Activated CD8-positive, alpha-beta memory T cell treated with anti-CD3 and anti-CD28 coated beads, Interleukin-2, amount 50 U/mL, for 24 hours (primary cell): Measurements from ENCODE around the gene MAN1B1.
"Not testable (repeated sequence)": the region's sequence is repeated elsewhere in the genome, so short reads cannot be mapped to it uniquely, and the experiment has no call there.

Experiments
- DNase-seq: peaks from one replicate; pipeline ENCODE4 v3.0.0-alpha.2; 2020; ENCODE audit errors: extremely low read depth

The MAN1B1 gene

GRCh38 chr9:137110147-137110910 lies 23.5 kb downstream of the MAN1B1 start:
- DNase-seq, result no peak

DNA sequence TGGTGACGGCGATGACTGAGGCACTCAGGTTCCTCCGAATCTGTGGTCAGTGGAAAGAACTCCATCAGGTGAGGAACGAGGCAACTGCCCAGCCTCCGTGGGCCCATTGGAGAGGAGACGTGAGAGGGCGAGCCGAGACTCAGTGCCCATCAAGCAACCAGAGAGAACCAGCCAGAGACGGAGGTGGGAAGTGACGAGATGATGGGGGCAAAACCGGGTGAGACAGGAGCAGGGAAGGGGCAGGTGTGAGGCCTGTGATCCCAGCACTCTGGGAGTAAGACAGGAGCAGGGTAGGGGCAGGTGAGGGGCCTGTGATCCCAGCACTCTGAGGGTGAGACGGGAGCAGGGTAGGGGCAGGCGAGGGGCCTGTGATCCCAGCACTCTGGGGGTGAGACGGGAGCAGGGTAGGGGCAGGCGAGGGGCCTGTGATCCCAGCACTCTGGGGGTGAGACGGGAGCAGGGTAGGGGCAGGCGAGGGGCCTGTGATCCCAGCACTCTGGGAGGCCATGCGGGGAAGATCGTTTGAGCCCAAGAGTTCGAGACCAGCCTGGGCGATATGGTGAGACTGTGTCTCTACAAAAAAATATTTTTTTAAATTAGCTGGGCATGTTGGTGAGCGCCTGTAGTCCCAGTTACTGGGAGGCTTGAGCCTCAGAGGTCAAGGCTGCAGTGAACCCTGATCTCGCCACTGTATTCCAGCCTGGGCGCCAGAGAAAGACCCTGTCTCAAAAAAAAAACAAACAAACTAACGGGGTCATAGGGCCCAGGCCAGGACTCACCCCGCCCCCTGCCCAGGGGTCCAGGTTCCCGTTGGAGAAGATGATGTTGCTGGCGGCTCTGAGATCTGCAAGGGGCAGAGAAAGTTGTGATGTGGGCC lies 24.4 kb downstream of the MAN1B1 start:
- DNase-seq, result no peak

GRCh38 chr9:137111788-137112563 lies 25.2 kb downstream of the MAN1B1 start:
- no peak for DNase-seq

- DNase-seq, result no peak
These were observed 26.0 kb downstream of the MAN1B1 start for GRCh38 chr9:137112564-137113384.

GRCh38 chr9:137113385-137114159 lies 26.8 kb downstream of the MAN1B1 start:
- no peak for DNase-seq

- no peak for DNase-seq
These were observed 27.4 kb downstream of the MAN1B1 start for GRCh38 chr9:137114220-137114612.

DNA sequence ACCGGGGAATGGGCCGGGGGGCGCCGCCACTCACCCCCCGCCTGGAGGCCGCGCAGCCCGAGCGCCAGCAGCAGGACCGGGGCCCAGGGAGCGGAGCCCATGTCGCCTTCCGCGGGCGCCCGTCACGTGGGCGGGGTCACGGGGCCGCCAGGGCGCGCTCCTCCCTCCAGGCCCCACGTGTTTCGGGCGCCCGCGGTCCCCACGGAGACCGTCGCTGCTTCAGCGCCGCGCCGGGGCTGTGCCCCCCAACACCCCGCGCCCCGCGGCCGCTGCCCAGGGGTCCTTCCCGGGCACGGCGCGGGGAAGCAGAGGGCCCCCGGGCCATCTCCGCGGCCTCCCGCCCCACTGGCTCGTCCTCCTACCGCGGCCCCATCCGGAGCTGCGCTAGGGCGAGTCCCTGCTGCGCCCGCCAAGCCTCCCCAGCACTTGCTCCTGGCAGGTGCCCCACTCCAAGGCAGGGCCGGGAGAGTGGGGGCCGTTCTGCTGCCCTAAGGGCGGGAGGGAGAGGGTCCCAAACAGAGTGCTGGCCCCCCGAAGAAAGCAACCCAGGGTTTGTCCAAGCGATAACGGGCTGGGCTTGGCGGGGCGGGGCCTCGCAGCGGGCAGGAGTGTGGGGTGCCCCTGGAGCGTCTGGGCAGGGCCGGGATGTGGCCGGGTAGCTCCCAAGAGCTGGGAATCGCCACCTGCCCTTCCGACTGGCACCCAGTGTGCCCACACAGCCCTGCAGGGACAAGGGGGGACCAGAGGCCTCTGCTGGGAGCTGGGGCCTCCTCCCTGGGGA lies 28.0 kb downstream of the MAN1B1 start, which contains the start of gene DPP7:
DPP7 (minus strand) TSS at position 121 of the 781 bp plus-strand sequence; CDS start at position 101, 20 bp downstream.
- DNase-seq, result peak; percentile 34

DNA sequence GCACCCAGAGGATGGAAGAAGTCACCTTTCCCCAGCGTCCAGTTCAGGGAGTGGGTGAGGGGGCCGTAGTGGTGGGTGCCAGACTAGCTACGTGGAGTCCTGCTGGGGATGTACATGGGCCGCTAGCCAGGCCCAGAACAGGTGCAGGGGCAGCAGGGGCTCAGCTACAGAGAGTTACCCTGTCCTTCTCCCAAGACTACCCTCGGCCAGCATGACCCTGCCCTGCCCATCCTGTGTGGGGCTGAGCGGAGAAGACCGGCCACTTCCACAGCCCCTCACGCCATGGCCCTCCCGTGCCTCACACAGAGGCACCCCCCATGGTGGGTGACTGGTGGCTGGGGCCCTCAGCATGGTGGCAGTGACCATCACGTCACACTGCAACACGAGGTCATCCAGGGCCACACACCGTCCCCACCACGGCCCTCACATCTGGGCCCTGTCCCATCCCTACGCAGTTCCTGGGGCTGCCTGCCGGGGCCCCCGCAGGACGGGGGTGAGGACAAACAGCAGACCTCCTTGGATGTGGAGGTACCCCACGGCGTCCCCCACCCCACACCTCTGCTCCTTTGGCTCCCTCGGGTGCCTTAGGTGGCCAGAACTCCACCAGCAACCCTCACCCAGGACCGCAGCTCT lies 28.7 kb downstream of the MAN1B1 start:
- DNase-seq, result no peak

DNA sequence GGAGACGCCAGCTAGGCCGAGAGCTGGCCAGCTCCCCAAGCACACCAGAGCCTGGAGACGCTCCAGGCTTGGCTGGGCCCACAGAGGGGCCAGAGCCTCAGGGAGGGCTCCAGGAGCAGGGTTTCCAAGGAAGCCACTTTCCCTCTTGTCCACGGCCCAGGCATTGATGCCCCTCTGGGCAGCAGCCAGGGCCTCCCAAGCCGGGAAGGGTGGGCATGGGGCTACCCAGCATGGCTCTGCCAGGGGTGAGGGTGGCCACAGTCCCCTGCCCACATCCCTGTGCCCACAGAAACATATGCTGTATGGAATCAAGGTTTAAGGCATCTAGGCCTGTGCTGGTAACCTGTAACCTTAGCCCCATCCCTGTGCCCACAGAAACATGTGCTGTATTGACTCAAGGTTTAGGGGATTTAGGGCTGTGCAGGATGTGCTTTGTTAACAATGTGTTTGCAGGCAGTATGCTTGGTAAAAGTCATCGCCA lies 29.3 kb downstream of the MAN1B1 start:
- no peak for DNase-seq

DNA sequence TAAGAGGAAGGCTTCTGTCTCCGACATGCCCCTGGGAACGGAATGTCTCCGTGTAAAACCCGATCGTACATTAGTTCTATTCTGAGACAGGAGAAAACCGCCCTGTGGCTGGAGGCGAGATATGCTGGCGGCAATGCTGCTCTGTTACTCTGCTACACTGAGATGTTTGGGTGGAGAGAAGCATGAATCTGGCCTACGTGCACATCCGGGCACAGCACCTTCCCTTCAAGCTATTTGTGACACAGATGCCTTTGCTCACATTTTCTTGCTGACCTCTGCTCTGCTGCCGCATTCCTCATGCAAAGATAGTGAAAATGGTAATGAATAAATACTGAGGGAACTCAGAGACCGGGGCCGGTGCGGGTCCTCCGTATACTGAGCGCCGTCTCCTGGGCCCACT lies 29.9 kb downstream of the MAN1B1 start:
- DNase-seq, result no peak

DNA sequence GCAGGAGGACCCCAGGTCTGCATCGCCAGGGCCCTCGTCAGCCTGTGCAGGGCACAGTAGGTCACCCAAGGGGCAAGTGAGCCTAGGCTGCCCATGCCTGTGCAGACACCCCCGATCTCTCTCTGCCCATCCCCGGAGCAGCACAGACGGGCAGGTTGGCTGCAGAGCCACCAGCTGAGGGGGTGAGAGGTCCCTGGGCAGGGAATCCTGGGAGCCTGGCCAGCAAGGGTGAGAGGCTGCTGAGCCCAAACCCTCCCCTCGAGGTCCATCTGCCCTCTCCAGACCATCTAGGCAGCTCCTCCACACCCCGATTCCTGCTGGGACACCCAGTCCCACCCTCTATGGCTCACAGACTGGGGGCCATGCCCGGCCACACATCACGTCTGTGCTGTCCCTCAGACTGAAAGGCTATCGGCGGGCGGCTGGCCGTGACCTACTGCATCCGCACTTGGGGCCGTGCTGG lies 30.5 kb downstream of the MAN1B1 start:
- no peak for DNase-seq

- DNase-seq, result not testable (repeated sequence)
These were observed 31.4 kb downstream of the MAN1B1 start for GRCh38 chr9:137118092-137118603.

- not testable (repeated sequence) for DNase-seq
These were observed 35.4 kb downstream of the MAN1B1 start for GRCh38 chr9:137121927-137122795.

- not testable (repeated sequence) for DNase-seq
These were observed 36.1 kb downstream of the MAN1B1 start for GRCh38 chr9:137122796-137123467.

- no peak for DNase-seq
These were observed 36.7 kb downstream of the MAN1B1 start for GRCh38 chr9:137123468-137123837.

DNA sequence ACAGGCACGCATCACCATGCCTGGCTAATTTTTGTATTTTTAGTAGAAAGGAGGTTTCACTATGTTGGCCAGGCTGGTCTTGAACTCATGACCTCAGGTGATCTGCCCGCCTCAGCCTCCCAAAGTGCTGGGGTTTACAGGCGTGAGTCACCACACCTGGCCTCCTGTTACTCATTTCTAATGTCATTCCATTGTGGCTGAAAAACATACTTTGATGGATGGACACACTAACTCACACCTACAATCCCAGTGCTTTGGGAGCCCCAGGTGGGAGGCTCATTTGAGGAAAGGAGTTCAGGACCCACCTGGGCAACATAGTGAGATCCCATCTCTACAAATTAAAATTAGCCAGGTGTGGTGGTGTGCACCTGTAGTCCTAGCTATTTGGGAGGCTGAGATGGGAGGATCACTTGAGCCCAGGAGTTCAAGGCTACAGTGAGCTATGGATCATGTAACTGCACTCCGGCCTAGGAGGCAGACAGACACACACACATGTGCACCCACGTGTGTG lies 37.2 kb downstream of the MAN1B1 start:
- not testable (repeated sequence) for DNase-seq

GRCh38 chr9:137126786-137127185 lies 40.0 kb downstream of the MAN1B1 start:
- DNase-seq, result no peak
